ENCODE data around the gene PGAP3. TPM values are rescaled to one million over a fixed set of nuclear protein-coding genes. Genes with fewer than 3 reads are reported as not detected.

The PGAP3 gene
- total RNA-seq, 1 experiment from 2014 or later: 5.1 TPM

DNA sequence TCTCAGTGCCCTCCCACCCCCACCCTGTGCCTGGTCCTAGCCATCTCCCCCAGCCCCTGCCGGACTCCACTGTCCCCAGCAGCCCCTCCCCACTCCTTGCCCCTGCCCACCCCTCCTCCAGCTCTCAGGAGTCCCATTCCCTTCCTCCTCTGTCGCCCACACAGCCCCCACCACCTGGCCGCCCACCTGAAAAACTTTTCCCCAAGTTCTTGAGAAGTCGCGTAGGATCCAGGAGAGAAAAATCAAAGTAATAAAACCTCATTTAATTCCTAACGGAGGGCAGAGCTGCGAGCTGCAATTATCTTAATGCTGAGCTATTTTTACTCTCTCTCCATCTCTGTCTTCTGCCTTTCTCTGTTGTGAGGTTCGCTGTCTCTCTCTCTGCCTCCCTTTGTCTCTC lies 63.5 kb downstream of the PGAP3 start:
- DNase-seq (ENCODE audit: low read depth): no peak

DNA sequence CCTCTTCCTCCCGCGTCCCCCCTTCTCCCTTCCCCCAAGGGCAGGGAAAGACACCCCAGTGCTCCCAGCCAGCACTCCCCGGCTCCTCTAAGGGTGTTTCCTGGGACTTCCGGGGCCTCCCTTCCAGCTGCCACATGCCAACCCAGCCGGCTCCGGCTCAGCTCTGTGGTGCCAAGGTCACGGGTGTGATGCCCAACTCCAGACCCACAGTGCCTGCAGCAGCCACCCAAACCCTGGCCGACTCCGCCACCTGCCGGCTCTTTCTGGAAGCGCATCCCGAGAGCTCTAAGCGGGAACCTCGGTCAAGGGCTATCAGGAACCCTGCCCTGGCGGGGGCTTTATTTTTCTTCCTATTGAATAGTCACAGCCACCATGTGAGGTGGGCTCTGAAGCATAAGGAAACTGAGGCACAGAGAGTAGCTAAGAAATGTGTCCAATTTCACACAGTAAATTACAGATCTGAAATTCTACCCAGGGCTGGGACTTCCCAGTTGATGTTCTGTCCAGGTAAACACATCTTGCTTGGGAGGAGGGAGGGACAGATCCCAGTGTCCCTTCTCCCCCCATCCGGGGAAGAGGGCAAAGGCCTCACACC lies 64.4 kb downstream of the PGAP3 start:
- peak; percentile 66 for DNase-seq (ENCODE audit: low read depth)

DNA sequence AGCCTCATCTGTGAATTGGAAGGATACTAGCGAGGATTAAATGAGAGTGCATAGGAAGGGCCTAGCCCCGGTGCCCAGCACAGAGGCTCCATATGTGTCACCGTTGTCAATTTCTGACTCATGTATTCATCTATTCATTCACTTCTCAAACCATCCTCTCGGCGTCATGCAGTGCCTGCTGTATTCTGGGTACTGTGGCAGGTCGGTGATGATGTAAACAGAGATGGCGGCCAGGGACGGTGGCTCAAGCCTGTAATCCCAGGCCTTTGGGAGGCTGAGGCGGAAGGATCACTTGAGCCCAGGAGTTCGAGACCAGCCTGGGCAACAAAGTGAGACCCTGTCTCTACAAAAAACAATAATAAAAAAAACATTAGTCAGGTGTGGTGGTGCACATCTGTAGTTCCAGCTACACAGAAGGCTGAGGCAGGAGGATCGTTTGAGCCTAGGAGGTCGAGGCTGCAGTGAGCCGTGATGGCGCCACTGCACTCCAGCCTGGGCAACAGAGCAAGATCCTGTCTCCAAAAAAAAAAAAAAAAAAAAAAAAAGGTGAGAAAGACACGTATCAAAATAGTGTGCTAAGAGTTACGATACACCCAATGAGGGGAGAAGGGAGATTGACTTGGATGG lies 65.4 kb downstream of the PGAP3 start:
- DNase-seq (ENCODE audit: low read depth): no peak

DNA sequence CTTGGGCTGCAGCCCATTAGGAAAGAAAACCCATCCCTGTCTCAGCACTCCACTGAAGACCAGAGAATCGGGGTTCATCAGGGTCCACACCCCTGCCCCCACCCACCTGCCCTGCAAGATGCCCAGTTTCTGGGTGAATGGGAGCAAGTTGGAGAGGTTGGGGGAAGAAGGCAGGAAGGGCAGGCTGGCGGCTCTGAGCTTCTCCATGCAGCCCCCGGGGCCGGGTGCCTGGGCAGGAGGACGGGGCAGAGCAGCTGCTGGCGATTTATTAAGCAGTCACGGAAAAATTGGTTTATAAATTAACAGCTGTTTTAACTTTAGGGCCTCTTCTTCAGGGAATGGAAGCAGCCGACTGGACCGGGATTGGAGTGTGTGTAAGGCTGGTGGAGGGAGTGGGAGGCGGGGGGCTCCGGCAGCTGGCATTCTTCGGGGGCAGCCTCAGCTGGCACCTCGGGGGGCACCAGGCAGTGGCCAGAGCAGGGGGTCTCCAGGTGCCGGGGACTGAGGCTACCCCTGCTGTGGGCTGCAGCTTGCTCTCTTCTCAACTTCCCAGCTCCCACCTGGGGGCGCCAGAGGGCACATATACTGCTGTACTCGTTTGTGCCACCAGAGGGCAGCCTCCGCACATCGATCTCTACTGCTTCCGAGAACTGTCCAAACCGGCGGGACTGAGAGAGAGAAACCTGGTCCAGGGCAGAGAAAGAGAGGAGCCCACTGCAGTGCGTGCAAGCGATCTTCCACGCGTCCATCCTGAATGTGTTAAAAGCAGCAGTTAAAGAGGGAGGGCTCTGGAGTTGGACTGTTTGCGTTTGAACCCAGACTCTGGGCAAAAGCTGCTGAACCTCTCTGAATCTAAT lies 66.1 kb downstream of the PGAP3 start:
- DNase-seq (ENCODE audit: low read depth): peak; percentile 73

Other genes with a start within 250 kb of the PGAP3 start
- 8.4 and 9.5 TPM in 2 replicates for gene MED1, start 236.8 kb downstream of the PGAP3 start, total RNA-seq (2014; rRNA removed; shearing (Covaris generic))
- gene CDK12, start 226.6 kb downstream of the PGAP3 start, total RNA-seq (2014; rRNA removed; shearing (Covaris generic)): 16.2 and 19.1 TPM in 2 replicates
- gene NEUROD2, start 80.1 kb downstream of the PGAP3 start, total RNA-seq (2014; rRNA removed; shearing (Covaris generic)): not detected in 2 replicates
- not detected in 2 replicates for gene PPP1R1B, start 61.1 kb downstream of the PGAP3 start, total RNA-seq (2014; rRNA removed; shearing (Covaris generic))
- 10.5 and 27.0 TPM in 2 replicates for gene STARD3, start 50.9 kb downstream of the PGAP3 start, total RNA-seq (2014; rRNA removed; shearing (Covaris generic))
- gene TCAP, start 22.7 kb downstream of the PGAP3 start, total RNA-seq (2014; rRNA removed; shearing (Covaris generic)): not detected in 2 replicates
- 0.18 TPM in 1 of 2 replicates, not detected in the other for gene PNMT, start 19.6 kb downstream of the PGAP3 start, total RNA-seq (2014; rRNA removed; shearing (Covaris generic))
- gene ERBB2, start 12.0 kb upstream of the PGAP3 start, total RNA-seq (2014; rRNA removed; shearing (Covaris generic)): 6.8 and 13.2 TPM in 2 replicates
- gene MIEN1, start 42.5 kb upstream of the PGAP3 start, total RNA-seq (2014; rRNA removed; shearing (Covaris generic)): 35.8 and 41.9 TPM in 2 replicates
- gene GRB7, start 49.9 kb upstream of the PGAP3 start, total RNA-seq (2014; rRNA removed; shearing (Covaris generic)): 0.11 and 0.15 TPM in 2 replicates
- gene IKZF3, start 176.3 kb upstream of the PGAP3 start, total RNA-seq (2014; rRNA removed; shearing (Covaris generic)): 0.30 and 0.74 TPM in 2 replicates
- not detected in 2 replicates for gene ZPBP2, start 180.1 kb upstream of the PGAP3 start, total RNA-seq (2014; rRNA removed; shearing (Covaris generic))
- gene GSDMB, start 230.6 kb upstream of the PGAP3 start, total RNA-seq (2014; rRNA removed; shearing (Covaris generic)): 0.57 and 2.5 TPM in 2 replicates
- 23.3 and 27.1 TPM in 2 replicates for gene ORMDL3, start 239.5 kb upstream of the PGAP3 start, total RNA-seq (2014; rRNA removed; shearing (Covaris generic))
- gene LRRC3C, start 239.7 kb upstream of the PGAP3 start, total RNA-seq (2014; rRNA removed; shearing (Covaris generic)): not detected in 2 replicates